ENCODE measurements around the gene SRRM3.
"Not testable (repeated sequence)": the region's sequence is repeated elsewhere in the genome, so short reads cannot be mapped to it uniquely, and the experiment has no call there.

- not testable (repeated sequence) for TF ChIP-seq CTCF (IDR thresholded peaks at IDR 0.05; ENCODE audit: low read depth, low read length); EZH2phosphoT487 (IDR thresholded peaks at IDR 0.05; ENCODE audit: low read depth)
Measured at GRCh38 chr7:76290847-76291350, 89.2 kb downstream of the SRRM3 start.
